HG03565 (cell line): ENCODE data around the gene OR7G1.
A peak's percentile ranks its signal among the peaks of the same experiment; 100 is the strongest.

Experiments used
- ATAC-seq: cut with Tn5 transposase; IDR thresholded peaks from one replicate; pipeline ENCODE4 v1.9.1; 2021; ENCODE audit warnings: mild to moderate bottlenecking, moderate library complexity; ENCODE audit not compliant: unreplicated experiment

The OR7G1 gene

GRCh38 chr19:9115307-9115813, at the start of gene OR7G1:
Gene OR7G1 (minus strand): TSS chr19:9115763. CDS start chr19:9115763, 0 bp downstream.
- ATAC-seq = no peak

GRCh38 chr19:9165261-9165660, 49.7 kb upstream of the OR7G1 start:
- ATAC-seq = no peak

- ATAC-seq = no peak
Measured at GRCh38 chr19:9161427-9161826, 45.9 kb upstream of the OR7G1 start.

- no peak for ATAC-seq
Measured at GRCh38 chr19:9159891-9160290, 44.3 kb upstream of the OR7G1 start.

GRCh38 chr19:9156304-9156703, 40.7 kb upstream of the OR7G1 start:
- ATAC-seq = no peak

GRCh38 chr19:9155591-9155990, 40.0 kb upstream of the OR7G1 start:
- ATAC-seq = no peak

GRCh38 chr19:9151367-9151766, 35.8 kb upstream of the OR7G1 start:
- no peak for ATAC-seq

GRCh38 chr19:9150650-9151049, 35.1 kb upstream of the OR7G1 start:
- ATAC-seq = no peak

GRCh38 chr19:9149997-9150396, 34.4 kb upstream of the OR7G1 start:
- no peak for ATAC-seq

GRCh38 chr19:9148697-9149096, 33.1 kb upstream of the OR7G1 start:
- no peak for ATAC-seq

- no peak for ATAC-seq
Measured at GRCh38 chr19:9146882-9147281, 31.3 kb upstream of the OR7G1 start.

GRCh38 chr19:9144920-9145319, 29.4 kb upstream of the OR7G1 start:
- ATAC-seq = no peak

- peak; percentile 67 for ATAC-seq
Measured at GRCh38 chr19:9140159-9140874, 24.8 kb upstream of the OR7G1 start, which contains the start of gene ZNF317. Gene ZNF317 (plus strand): TSS chr19:9140397. CDS start chr19:9156017, 15,620 bp downstream.

GRCh38 chr19:9139609-9140158, 24.1 kb upstream of the OR7G1 start:
- peak; percentile 13 for ATAC-seq

- no peak for ATAC-seq
Measured at GRCh38 chr19:9132422-9132821, 16.9 kb upstream of the OR7G1 start.

- no peak for ATAC-seq
Measured at GRCh38 chr19:9130965-9131364, 15.4 kb upstream of the OR7G1 start.

GRCh38 chr19:9128171-9128570, 12.6 kb upstream of the OR7G1 start:
- no peak for ATAC-seq

GRCh38 chr19:9126900-9127405, 11.4 kb upstream of the OR7G1 start, which contains the start of gene OR7G3:
Gene OR7G3 (minus strand): TSS chr19:9126950. CDS start chr19:9126950, 0 bp downstream.
- no peak for ATAC-seq

GRCh38 chr19:9116547-9116946, 984 bp upstream of the OR7G1 start:
- no peak for ATAC-seq

- ATAC-seq = no peak
Measured at GRCh38 chr19:9109959-9110358, 5.6 kb downstream of the OR7G1 start.

GRCh38 chr19:9107375-9107774, 8.2 kb downstream of the OR7G1 start, which contains the start of gene OR7G2:
Gene OR7G2 (minus strand): TSS chr19:9107475. CDS start chr19:9103243, 4,232 bp downstream.
- no peak for ATAC-seq

- no peak for ATAC-seq
Measured at GRCh38 chr19:9086761-9087160, 28.8 kb downstream of the OR7G1 start, which contains the start of gene OR1M1. Gene OR1M1 (plus strand): TSS chr19:9087061. CDS start chr19:9093245, 6,184 bp downstream.
